ENCODE data around the gene MACROD2.

MACROD2 gene

DNA sequence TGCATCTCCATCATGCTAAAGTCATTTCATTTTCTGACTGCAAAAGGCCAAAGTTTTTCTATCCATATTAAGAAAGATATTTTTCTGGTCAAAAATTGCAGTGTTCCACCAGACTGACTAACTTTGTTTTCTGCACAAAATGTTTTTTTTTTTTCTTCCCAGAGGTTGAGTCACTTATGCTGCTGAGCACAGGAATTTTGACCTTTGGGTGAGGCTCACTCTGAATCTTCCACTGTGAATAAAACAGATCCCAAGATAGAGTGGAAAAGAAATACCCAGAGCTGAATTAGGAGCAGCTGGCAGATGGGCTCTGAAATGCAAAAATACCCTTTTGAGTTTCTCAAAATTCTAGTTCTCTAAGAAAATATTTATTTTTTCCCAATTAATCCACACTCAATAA, 1581.1 kb downstream of the MACROD2 start:
- Histone ChIP-seq H3K9ac (ENCODE audit: low read depth, low read length) (no peak overlapping the region), H3K36me3 (ENCODE audit: control insufficient read depth, insufficient read depth, low read length) (no peaks in the 10 kb centered on the region), H3K9me3 (ENCODE audit: control insufficient read depth, insufficient read depth, low read length) (no peaks in the 10 kb centered on the region), H3K4me3 (ENCODE audit: low read depth, low read length) (no peak overlapping the region), H3K27me3 (ENCODE audit: control insufficient read depth, insufficient read depth, low read length) (no peaks in the 10 kb centered on the region), H3K4me1 (ENCODE audit: control insufficient read depth, insufficient read depth, low read length) (peaks cover 4% of the 10 kb centered on the region)

DNA sequence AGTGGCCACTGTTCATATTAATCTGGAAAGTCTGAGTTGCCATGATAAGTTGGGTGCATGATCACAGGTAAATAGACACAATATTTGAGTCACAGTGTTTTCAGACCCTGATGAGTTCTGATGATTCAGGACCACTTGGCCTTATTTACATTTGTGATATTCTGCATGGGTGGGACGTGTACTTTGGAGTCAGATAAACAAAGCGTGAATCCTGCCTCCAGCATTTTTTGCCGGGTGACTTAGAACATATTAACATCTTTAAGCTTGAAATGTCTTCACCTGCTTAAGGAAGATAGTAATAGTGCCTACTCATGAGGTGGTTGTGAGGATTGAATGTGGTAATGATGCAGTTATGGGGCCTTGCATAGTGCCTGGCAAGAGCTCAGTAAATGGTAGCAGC, 1582.8 kb downstream of the MACROD2 start:
- Histone ChIP-seq H3K9me3 (ENCODE audit: control insufficient read depth, insufficient read depth, low read length) (no peaks in the 10 kb centered on the region), H3K36me3 (ENCODE audit: control insufficient read depth, insufficient read depth, low read length) (no peaks in the 10 kb centered on the region), H3K27me3 (ENCODE audit: control insufficient read depth, insufficient read depth, low read length) (no peaks in the 10 kb centered on the region), H3K4me1 (ENCODE audit: control insufficient read depth, insufficient read depth, low read length) (peaks cover 4% of the 10 kb centered on the region), H3K4me3 (ENCODE audit: low read depth, low read length) (no peak overlapping the region), H3K9ac (ENCODE audit: low read depth, low read length) (no peak overlapping the region)

DNA sequence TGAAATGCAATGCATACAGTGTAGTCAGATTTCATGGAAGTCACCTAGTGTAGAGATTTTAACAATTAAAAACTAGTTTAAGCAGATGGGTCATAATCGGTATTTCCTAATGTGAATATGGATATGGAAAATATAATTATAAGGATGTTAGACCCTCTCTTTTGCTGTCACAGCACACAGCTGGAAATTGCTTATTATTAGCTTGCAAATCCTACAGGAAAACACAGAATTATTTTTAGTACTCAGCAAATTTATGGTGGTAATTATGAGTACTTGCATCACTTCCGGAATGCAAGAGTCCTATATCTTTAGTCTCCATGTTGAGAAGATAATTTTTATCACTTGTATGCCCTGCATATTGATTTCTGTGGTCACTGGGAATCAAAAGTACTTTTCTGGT, 1584.4 kb downstream of the MACROD2 start:
- peaks cover 4% of the 10 kb centered on the region for H3K4me1 ChIP-seq (ENCODE audit: control insufficient read depth, insufficient read depth, low read length)
- no peaks in the 10 kb centered on the region for H3K9me3 ChIP-seq (ENCODE audit: control insufficient read depth, insufficient read depth, low read length)
- no peak overlapping the region for H3K4me3 ChIP-seq (ENCODE audit: low read depth, low read length)
- no peak overlapping the region for H3K9ac ChIP-seq (ENCODE audit: low read depth, low read length)
- no peaks in the 10 kb centered on the region for H3K27me3 ChIP-seq (ENCODE audit: control insufficient read depth, insufficient read depth, low read length)
- H3K36me3 ChIP-seq (ENCODE audit: control insufficient read depth, insufficient read depth, low read length), result no peaks in the 10 kb centered on the region

DNA sequence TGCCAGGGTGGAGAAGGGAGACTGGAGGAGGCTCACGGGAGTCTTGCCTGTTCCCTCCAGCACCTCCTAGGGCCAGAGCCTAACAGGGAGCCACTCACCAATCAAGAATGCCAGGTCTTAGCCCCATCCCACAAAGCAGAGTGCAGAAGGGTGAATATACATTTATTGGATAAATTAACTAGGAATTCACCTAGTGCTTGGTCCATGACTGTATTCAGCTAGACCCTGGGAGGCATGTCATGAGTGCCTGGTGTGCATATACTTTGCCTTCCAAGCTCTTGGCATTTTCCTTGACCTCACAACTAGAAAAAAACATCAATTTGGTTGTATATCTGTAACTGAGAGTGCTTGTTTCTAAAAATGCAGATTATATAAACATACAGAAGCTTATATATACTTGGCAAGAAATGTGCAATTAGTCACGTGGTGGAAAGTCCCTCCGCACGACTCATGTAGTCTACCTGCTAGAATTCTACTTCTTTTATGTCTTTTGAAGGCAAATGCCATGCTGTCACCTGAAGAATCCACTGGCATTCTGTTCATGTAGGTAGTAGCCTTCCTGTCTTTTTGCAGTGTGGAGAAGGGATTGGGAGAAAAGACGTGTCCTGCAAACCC, 1586.9 kb downstream of the MACROD2 start:
- no peak overlapping the region for H3K4me3 ChIP-seq (ENCODE audit: low read depth, low read length)
- no peaks in the 10 kb centered on the region for H3K27me3 ChIP-seq (ENCODE audit: control insufficient read depth, insufficient read depth, low read length)
- no peak overlapping the region for H3K9ac ChIP-seq (ENCODE audit: low read depth, low read length)
- H3K4me1 ChIP-seq (ENCODE audit: control insufficient read depth, insufficient read depth, low read length), result peaks cover 4% of the 10 kb centered on the region
- no peaks in the 10 kb centered on the region for H3K36me3 ChIP-seq (ENCODE audit: control insufficient read depth, insufficient read depth, low read length)
- no peaks in the 10 kb centered on the region for H3K9me3 ChIP-seq (ENCODE audit: control insufficient read depth, insufficient read depth, low read length)

DNA sequence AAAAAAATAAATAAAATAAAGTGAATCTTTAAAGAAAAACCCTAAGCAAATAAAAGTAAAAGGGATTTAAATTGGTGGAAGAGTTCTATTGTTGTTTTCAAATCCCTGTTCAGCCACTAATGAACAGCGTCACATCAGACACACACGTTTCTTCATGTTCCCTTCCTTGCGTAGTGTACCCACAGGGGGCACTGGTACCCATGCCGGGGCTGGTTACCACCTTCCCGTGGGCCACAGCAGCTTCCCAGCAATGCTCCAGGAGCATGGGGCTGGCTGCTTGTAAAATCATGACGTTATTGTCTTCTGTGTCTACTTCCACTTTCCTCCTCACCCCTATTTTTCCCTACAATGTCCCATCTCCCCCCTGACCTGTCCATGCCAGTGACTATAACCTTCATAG, 1589.2 kb downstream of the MACROD2 start:
- H3K4me3 ChIP-seq (ENCODE audit: low read depth, low read length), result no peak overlapping the region
- no peak overlapping the region for H3K9ac ChIP-seq (ENCODE audit: low read depth, low read length)
- H3K4me1 ChIP-seq (ENCODE audit: control insufficient read depth, insufficient read depth, low read length), result peaks cover 4% of the 10 kb centered on the region
- H3K9me3 ChIP-seq (ENCODE audit: control insufficient read depth, insufficient read depth, low read length), result no peaks in the 10 kb centered on the region
- no peaks in the 10 kb centered on the region for H3K36me3 ChIP-seq (ENCODE audit: control insufficient read depth, insufficient read depth, low read length)
- H3K27me3 ChIP-seq (ENCODE audit: control insufficient read depth, insufficient read depth, low read length), result no peaks in the 10 kb centered on the region

DNA sequence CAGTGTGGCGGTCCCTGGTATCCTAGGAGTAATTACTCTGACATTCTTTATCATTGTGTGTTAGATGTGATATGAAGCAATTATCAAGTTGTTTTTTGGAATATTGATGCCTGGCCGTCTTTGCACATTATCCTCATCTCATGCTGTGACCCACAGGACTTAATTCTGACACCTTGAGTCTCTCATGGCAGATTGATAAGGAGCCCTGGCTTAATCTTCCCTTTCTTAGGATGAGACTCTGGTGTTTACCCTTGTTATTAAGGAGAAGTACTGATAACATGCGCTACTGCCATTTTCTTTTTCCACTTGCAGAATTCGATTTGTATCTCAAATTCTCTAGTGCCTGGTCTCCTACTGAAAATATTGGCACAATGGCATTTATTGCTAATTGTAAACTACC, 1597.8 kb downstream of the MACROD2 start:
- no peaks in the 10 kb centered on the region for H3K36me3 ChIP-seq (ENCODE audit: control insufficient read depth, insufficient read depth, low read length)
- H3K9me3 ChIP-seq (ENCODE audit: control insufficient read depth, insufficient read depth, low read length), result no peaks in the 10 kb centered on the region
- H3K4me3 ChIP-seq (ENCODE audit: low read depth, low read length), result no peak overlapping the region

DNA sequence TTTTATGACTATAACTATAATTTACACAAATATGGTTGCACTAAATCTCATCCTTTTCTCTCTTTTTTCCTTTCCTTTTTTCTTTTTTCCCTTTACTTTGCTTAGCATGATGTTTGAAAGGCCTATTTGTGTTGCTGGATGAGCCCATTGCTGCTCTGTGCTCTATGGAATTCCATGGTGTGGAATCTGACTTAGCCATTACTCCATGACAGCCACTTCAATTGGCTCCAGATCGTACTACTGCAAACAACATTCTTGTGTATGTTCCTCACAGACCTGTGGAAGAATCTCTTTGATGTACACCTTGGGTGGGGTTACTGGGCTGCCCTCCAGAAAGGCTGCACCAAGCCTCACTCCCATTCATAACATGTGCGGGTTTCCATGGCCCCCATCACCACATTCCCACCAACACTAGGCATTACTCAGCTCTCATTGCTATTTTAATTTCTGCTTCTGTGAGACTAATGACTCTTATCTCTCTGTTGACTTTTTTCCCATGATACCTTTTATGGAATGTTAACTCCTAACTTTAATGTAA, 1598.9 kb downstream of the MACROD2 start:
- no peaks in the 10 kb centered on the region for H3K36me3 ChIP-seq (ENCODE audit: control insufficient read depth, insufficient read depth, low read length)
- H3K4me1 ChIP-seq (ENCODE audit: control insufficient read depth, insufficient read depth, low read length), result no peaks in the 10 kb centered on the region
- no peaks in the 10 kb centered on the region for H3K9me3 ChIP-seq (ENCODE audit: control insufficient read depth, insufficient read depth, low read length)
- H3K9ac ChIP-seq (ENCODE audit: low read depth, low read length), result no peak overlapping the region
- no peak overlapping the region for H3K4me3 ChIP-seq (ENCODE audit: low read depth, low read length)
- no peaks in the 10 kb centered on the region for H3K27me3 ChIP-seq (ENCODE audit: control insufficient read depth, insufficient read depth, low read length)

More for the DNA sequence above, 1597.8 kb downstream of the MACROD2 start:
- no peak overlapping the region for H3K9ac ChIP-seq (ENCODE audit: low read depth, low read length)
- H3K27me3 ChIP-seq (ENCODE audit: control insufficient read depth, insufficient read depth, low read length), result no peaks in the 10 kb centered on the region
- H3K4me1 ChIP-seq (ENCODE audit: control insufficient read depth, insufficient read depth, low read length), result no peaks in the 10 kb centered on the region

DNA sequence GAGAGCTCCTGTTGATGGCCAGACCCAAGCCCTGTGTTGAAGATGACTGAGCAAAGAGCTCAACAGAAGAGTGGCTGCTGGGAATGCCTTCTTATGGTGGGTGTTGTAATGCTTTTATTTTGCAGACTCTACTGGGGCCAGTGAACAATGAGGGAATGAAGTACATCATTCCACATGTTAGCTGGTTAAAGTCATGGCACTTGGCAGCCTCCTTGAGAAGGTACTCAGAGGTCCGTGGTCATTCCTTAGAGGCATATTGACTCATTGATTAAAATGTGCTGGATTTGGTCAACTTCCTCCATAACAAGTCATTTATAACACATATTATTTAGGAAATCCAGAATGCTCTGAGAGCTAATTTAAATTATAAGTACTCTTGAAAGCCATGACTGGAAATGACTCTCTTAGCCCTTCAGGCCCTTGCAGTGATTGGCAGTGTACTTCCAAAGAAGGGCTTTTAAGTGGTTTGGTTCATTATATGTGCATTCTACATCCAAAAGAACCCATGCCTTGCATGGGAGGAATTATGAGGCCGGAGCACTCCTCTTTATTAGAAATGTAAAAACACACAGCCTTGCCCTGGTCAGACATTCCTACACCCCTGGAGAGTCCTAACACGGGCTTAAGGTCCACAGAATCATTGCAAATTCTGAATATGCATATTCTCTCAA, 1601.0 kb downstream of the MACROD2 start:
- Histone ChIP-seq H3K4me1 (ENCODE audit: control insufficient read depth, insufficient read depth, low read length) (no peaks in the 10 kb centered on the region), H3K36me3 (ENCODE audit: control insufficient read depth, insufficient read depth, low read length) (no peaks in the 10 kb centered on the region), H3K27me3 (ENCODE audit: control insufficient read depth, insufficient read depth, low read length) (no peaks in the 10 kb centered on the region), H3K4me3 (ENCODE audit: low read depth, low read length) (no peak overlapping the region), H3K9me3 (ENCODE audit: control insufficient read depth, insufficient read depth, low read length) (no peaks in the 10 kb centered on the region), H3K9ac (ENCODE audit: low read depth, low read length) (no peak overlapping the region)

DNA sequence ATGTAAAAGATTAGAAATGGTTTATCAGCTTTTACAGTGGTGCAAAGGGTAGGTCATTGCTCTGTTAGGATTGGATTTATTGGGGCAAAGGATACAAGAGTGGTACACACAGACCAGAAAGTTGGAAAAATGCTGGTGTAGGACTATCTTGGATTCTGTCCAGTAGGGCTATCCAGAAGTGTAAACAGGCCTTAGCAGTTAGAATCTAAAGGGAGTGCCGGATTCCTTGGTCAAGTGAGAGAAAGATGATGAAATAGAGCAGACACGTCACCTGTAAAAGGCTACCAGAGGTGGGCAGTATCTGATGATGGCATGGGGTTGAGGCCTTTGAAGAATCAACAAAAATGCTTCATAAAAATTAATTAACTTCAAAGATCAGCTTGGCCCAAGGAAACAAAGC, 1602.0 kb downstream of the MACROD2 start:
- Histone ChIP-seq H3K9me3 (ENCODE audit: control insufficient read depth, insufficient read depth, low read length) (no peaks in the 10 kb centered on the region), H3K36me3 (ENCODE audit: control insufficient read depth, insufficient read depth, low read length) (no peaks in the 10 kb centered on the region), H3K27me3 (ENCODE audit: control insufficient read depth, insufficient read depth, low read length) (no peaks in the 10 kb centered on the region), H3K4me1 (ENCODE audit: control insufficient read depth, insufficient read depth, low read length) (no peaks in the 10 kb centered on the region), H3K4me3 (ENCODE audit: low read depth, low read length) (no peak overlapping the region), H3K9ac (ENCODE audit: low read depth, low read length) (no peak overlapping the region)

DNA sequence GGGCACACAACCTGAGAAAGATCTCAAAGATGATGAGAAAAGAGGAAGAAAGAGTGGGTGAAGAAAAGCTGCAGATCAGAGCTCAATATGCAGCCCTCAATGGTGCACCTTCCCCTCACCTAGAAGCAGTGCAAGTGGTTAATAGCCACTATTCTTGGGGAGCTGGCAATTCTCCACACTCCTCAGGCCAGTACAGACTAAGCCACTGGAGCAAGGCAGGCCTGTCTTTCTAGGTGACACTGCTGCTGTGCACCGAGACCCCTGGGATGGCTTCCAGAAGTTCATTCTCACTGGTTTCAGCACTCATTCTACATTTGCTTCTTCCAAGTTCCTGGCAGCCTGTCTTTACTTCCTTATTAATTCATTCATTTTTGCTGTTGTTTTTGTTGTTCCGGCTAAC, 1604.6 kb downstream of the MACROD2 start:
- Histone ChIP-seq H3K9ac (ENCODE audit: low read depth, low read length) (no peak overlapping the region), H3K27me3 (ENCODE audit: control insufficient read depth, insufficient read depth, low read length) (no peaks in the 10 kb centered on the region), H3K4me1 (ENCODE audit: control insufficient read depth, insufficient read depth, low read length) (no peaks in the 10 kb centered on the region), H3K9me3 (ENCODE audit: control insufficient read depth, insufficient read depth, low read length) (no peaks in the 10 kb centered on the region), H3K36me3 (ENCODE audit: control insufficient read depth, insufficient read depth, low read length) (no peaks in the 10 kb centered on the region), H3K4me3 (ENCODE audit: low read depth, low read length) (no peak overlapping the region)

DNA sequence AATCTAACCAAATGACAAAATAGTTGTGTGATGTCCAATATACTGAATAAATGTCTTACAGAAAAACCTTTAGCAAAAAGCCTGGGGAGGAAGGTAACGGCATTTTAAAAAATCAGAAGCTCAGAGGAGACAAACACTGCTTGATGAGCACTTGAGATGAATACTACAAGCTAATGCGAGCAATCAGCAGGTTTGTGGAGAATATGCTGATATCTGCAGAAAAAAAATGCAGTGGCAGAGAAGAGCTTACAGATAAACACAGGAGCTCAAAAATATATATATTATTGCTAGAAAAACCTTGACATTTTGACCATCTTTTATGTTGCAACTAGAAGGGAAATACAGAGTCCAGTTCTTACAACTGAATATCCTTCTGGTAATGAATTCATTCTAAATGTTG, 1605.2 kb downstream of the MACROD2 start:
- Histone ChIP-seq H3K9ac (ENCODE audit: low read depth, low read length) (no peak overlapping the region), H3K36me3 (ENCODE audit: control insufficient read depth, insufficient read depth, low read length) (no peaks in the 10 kb centered on the region), H3K9me3 (ENCODE audit: control insufficient read depth, insufficient read depth, low read length) (no peaks in the 10 kb centered on the region), H3K27me3 (ENCODE audit: control insufficient read depth, insufficient read depth, low read length) (no peaks in the 10 kb centered on the region), H3K4me3 (ENCODE audit: low read depth, low read length) (no peak overlapping the region), H3K4me1 (ENCODE audit: control insufficient read depth, insufficient read depth, low read length) (no peaks in the 10 kb centered on the region)

DNA sequence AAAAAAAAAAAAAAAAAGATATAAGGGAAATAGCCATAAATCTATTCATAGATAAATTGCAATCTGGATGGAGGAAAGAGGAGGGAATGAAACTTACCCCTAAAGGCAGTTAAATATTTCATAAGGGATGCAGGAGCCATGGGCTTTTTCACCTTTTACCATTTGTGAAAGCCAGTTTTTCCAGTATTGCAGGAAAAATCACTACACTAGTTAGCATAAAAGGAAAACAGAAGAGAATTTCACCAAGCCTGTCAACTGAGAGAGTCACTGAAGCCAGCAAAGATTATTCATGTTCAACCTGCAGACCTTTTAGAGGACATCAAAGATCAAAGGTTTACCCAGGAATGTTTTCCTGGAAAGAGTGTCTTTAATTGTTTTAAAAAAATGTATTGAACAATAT, 1608.2 kb downstream of the MACROD2 start:
- Histone ChIP-seq H3K4me1 (ENCODE audit: control insufficient read depth, insufficient read depth, low read length) (no peaks in the 10 kb centered on the region), H3K27me3 (ENCODE audit: control insufficient read depth, insufficient read depth, low read length) (no peaks in the 10 kb centered on the region), H3K9ac (ENCODE audit: low read depth, low read length) (no peak overlapping the region), H3K4me3 (ENCODE audit: low read depth, low read length) (no peak overlapping the region), H3K36me3 (ENCODE audit: control insufficient read depth, insufficient read depth, low read length) (no peaks in the 10 kb centered on the region), H3K9me3 (ENCODE audit: control insufficient read depth, insufficient read depth, low read length) (no peaks in the 10 kb centered on the region)

Data from iPS-15b (cell line).